ENCODE results near the gene GOLGA8J.

The GOLGA8J gene

DNA sequence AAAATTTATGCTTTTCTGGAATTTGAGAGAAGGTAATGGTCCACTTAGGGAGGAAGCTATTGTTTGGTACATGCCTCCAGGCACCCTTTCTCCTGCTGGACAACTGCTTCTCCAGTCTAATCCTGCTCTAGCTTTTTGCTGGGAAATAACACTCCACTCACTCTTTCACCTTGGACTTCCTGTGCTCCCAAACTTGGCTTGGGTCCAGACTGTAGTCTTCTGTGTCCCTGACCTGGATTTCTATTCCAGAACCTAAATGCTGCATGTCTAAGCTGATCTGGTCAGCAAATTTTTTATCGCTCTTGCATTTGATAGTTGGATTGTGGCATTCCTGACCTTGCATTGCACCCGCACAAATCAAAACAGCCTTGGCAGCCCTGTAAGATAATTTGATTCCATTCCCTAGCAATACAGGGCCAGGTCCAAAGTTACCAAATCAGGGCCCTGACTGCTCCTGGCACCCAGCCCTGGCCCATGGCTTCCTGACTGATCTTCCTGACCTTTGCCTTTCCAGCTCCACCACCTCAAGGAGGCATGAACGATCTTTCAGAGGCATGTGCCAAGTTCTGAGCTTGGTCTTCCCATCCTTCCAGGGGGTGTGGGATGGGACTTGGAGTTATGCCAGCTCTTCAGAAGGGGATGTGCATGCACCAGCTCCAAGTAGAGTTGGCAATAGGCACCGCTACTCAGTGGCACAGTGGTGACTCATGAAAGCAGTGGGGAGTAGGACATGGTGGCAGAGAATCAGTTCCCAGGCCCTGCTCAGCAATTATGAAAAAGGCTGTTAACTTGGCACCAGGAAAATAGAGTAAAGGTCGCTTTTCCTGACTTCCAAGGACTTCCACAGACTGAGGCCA is 43.9 kb upstream of the GOLGA8J start:
- Histone ChIP-seq H2AFZ (ENCODE audit: insufficient read depth, low read length, poor library complexity) (no peak overlapping the region), H3K9me3 (ENCODE audit: insufficient read depth, low read depth, low read length) (no peaks in the 10 kb centered on the region), H3K36me3 (ENCODE audit: control insufficient read depth in 1 of 2, insufficient read depth in 2 of 2, low read length in 2 of 2) (no peaks in the 10 kb centered on the region), H2BK12ac (ENCODE audit: low read length) (no peak overlapping the region), H4K12ac (ENCODE audit: low read depth, low read length) (no peak overlapping the region), H3K14ac (ENCODE audit: low read length) (no peak overlapping the region), H2AK5ac (ENCODE audit: low read length) (no peak overlapping the region), H3K4me1 (ENCODE audit: control insufficient read depth in 1 of 2, insufficient read depth in 2 of 2, low read length in 2 of 2) (peaks cover 0 to 4% of the 10 kb centered on the region in 2 experiments), H3K79me2 (ENCODE audit: control insufficient read depth, insufficient read depth, low read length, poor library complexity) (no peaks in the 10 kb centered on the region), H3K27ac (ENCODE audit: low read depth, low read length) (no peak overlapping the region), H3K9ac (ENCODE audit: low read length) (no peak overlapping the region), H3K79me1 (ENCODE audit: low read length) (no peaks in the 10 kb centered on the region), H3K18ac (ENCODE audit: low read length) (no peak overlapping the region), H3K23ac (ENCODE audit: low read length) (no peak overlapping the region), H2BK120ac (ENCODE audit: insufficient read depth, low read length, poor library complexity) (no peak overlapping the region), H4K8ac (ENCODE audit: low read depth, low read length) (no peak overlapping the region), H3K4ac (ENCODE audit: low read depth, low read length) (no peak overlapping the region), H3K4me2 (ENCODE audit: low read length) (no peak overlapping the region), H3K4me3 (ENCODE audit: low read depth, low read length) (no peak overlapping the region), H4K91ac (ENCODE audit: low read depth, low read length) (no peak overlapping the region), H2BK5ac (ENCODE audit: low read depth, low read length, poor library complexity) (no peak overlapping the region), H3K27me3 (ENCODE audit: insufficient read depth, low read length) (no peaks in the 10 kb centered on the region)
- WGBS (ENCODE audit: extremely low coverage, insufficient coverage, insufficient read length): no CpG with 5 or more reads among the region's 5 CpGs
- DNase-seq: no peak

- no peaks in the 10 kb centered on the region for H3K79me2 ChIP-seq (ENCODE audit: control insufficient read depth, insufficient read depth, low read length, poor library complexity)
- no peak overlapping the region for H3K18ac ChIP-seq (ENCODE audit: low read length)
- H3K36me3 ChIP-seq (ENCODE audit: control insufficient read depth in 1 of 2, insufficient read depth in 2 of 2, low read length in 2 of 2): no peaks in the 10 kb centered on the region
- H4K12ac ChIP-seq (ENCODE audit: low read depth, low read length): no peak overlapping the region
- H2BK5ac ChIP-seq (ENCODE audit: low read depth, low read length, poor library complexity): no peak overlapping the region
- WGBS (ENCODE audit: extremely low coverage, insufficient coverage, insufficient read length): no CpG with 5 or more reads among the region's 3 CpGs
- no peak overlapping the region for H3K9ac ChIP-seq (ENCODE audit: low read length)
- no peak for DNase-seq
- no peaks in the 10 kb centered on the region for H3K9me3 ChIP-seq (ENCODE audit: insufficient read depth, low read depth, low read length)
- H3K14ac ChIP-seq (ENCODE audit: low read length): no peak overlapping the region
- no peak overlapping the region for H2AK5ac ChIP-seq (ENCODE audit: low read length)
- H3K4ac ChIP-seq (ENCODE audit: low read depth, low read length): no peak overlapping the region
- H3K23ac ChIP-seq (ENCODE audit: low read length): no peak overlapping the region
- no peak overlapping the region for H4K8ac ChIP-seq (ENCODE audit: low read depth, low read length)
- no peak overlapping the region for H3K27ac ChIP-seq (ENCODE audit: low read depth, low read length)
- no peak overlapping the region for H2BK120ac ChIP-seq (ENCODE audit: insufficient read depth, low read length, poor library complexity)
- no peak overlapping the region for H3K4me2 ChIP-seq (ENCODE audit: low read length)
- peaks cover 2 to 6% of the 10 kb centered on the region in 2 experiments for H3K4me1 ChIP-seq (ENCODE audit: control insufficient read depth in 1 of 2, insufficient read depth in 2 of 2, low read length in 2 of 2)
- no peaks in the 10 kb centered on the region for H3K27me3 ChIP-seq (ENCODE audit: insufficient read depth, low read length)
- H3K4me3 ChIP-seq (ENCODE audit: low read depth, low read length): no peak overlapping the region
- no peaks in the 10 kb centered on the region for H3K79me1 ChIP-seq (ENCODE audit: low read length)
- H4K91ac ChIP-seq (ENCODE audit: low read depth, low read length): no peak overlapping the region
- no peak overlapping the region for H2AFZ ChIP-seq (ENCODE audit: insufficient read depth, low read length, poor library complexity)
- H2BK12ac ChIP-seq (ENCODE audit: low read length): no peak overlapping the region
Observed at GRCh38 chr15:30041868-30042267, 40.9 kb upstream of the GOLGA8J start.

DNA sequence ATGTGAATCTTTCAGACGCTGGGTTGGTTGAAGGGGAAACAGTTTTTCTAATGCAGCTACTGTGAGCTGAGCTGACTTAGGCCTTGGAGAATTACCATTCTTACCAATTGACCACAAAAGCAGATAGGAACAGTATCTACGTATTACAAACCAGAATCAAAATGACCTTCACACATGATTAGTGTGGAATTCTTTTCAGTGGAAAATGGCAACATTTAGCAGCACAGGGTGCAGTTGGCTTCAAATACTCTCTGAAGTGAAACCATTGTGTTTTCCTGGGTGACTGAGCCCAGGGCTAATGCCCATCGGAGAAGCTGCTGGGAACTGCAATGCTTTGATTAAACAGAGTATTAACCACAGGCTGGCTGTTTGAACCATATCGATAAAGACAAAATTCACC is 40.2 kb upstream of the GOLGA8J start:
- Histone ChIP-seq H2BK12ac (ENCODE audit: low read length) (no peak overlapping the region), H3K4me1 (ENCODE audit: control insufficient read depth in 1 of 2, insufficient read depth in 2 of 2, low read length in 2 of 2) (peaks cover 2 to 6% of the 10 kb centered on the region in 2 experiments), H3K4ac (ENCODE audit: low read depth, low read length) (no peak overlapping the region), H3K27ac (ENCODE audit: low read depth, low read length) (no peak overlapping the region), H3K4me3 (ENCODE audit: low read depth, low read length) (no peak overlapping the region), H2BK120ac (ENCODE audit: insufficient read depth, low read length, poor library complexity) (no peak overlapping the region), H2AK5ac (ENCODE audit: low read length) (no peak overlapping the region), H4K8ac (ENCODE audit: low read depth, low read length) (no peak overlapping the region), H3K4me2 (ENCODE audit: low read length) (no peak overlapping the region), H2AFZ (ENCODE audit: insufficient read depth, low read length, poor library complexity) (no peak overlapping the region), H2BK5ac (ENCODE audit: low read depth, low read length, poor library complexity) (no peak overlapping the region), H3K79me1 (ENCODE audit: low read length) (no peaks in the 10 kb centered on the region), H3K9me3 (ENCODE audit: insufficient read depth, low read depth, low read length) (no peaks in the 10 kb centered on the region), H3K9ac (ENCODE audit: low read length) (no peak overlapping the region), H3K79me2 (ENCODE audit: control insufficient read depth, insufficient read depth, low read length, poor library complexity) (no peaks in the 10 kb centered on the region), H3K36me3 (ENCODE audit: control insufficient read depth in 1 of 2, insufficient read depth in 2 of 2, low read length in 2 of 2) (no peaks in the 10 kb centered on the region), H4K91ac (ENCODE audit: low read depth, low read length) (no peak overlapping the region), H3K23ac (ENCODE audit: low read length) (no peak overlapping the region), H3K14ac (ENCODE audit: low read length) (no peak overlapping the region), H3K27me3 (ENCODE audit: insufficient read depth, low read length) (no peaks in the 10 kb centered on the region), H4K12ac (ENCODE audit: low read depth, low read length) (no peak overlapping the region), H3K18ac (ENCODE audit: low read length) (no peak overlapping the region)
- no peak for DNase-seq
- WGBS (ENCODE audit: extremely low coverage, insufficient coverage, insufficient read length): no CpG with 5 or more reads among the region's 4 CpGs

GRCh38 chr15:30043211-30043655 is 39.5 kb upstream of the GOLGA8J start:
- Histone ChIP-seq H2AFZ (ENCODE audit: insufficient read depth, low read length, poor library complexity) (no peak overlapping the region), H3K4ac (ENCODE audit: low read depth, low read length) (no peak overlapping the region), H4K91ac (ENCODE audit: low read depth, low read length) (no peak overlapping the region), H3K23ac (ENCODE audit: low read length) (no peak overlapping the region), H4K8ac (ENCODE audit: low read depth, low read length) (no peak overlapping the region), H3K27me3 (ENCODE audit: insufficient read depth, low read length) (no peaks in the 10 kb centered on the region), H3K4me3 (ENCODE audit: low read depth, low read length) (no peak overlapping the region), H3K4me1 (ENCODE audit: control insufficient read depth in 1 of 2, insufficient read depth in 2 of 2, low read length in 2 of 2) (peaks cover 2 to 6% of the 10 kb centered on the region in 2 experiments), H3K9me3 (ENCODE audit: insufficient read depth, low read depth, low read length) (no peaks in the 10 kb centered on the region), H3K36me3 (ENCODE audit: control insufficient read depth in 1 of 2, insufficient read depth in 2 of 2, low read length in 2 of 2) (no peaks in the 10 kb centered on the region), H2BK120ac (ENCODE audit: insufficient read depth, low read length, poor library complexity) (no peak overlapping the region), H2AK5ac (ENCODE audit: low read length) (no peak overlapping the region), H3K18ac (ENCODE audit: low read length) (no peak overlapping the region), H4K12ac (ENCODE audit: low read depth, low read length) (no peak overlapping the region), H2BK12ac (ENCODE audit: low read length) (no peak overlapping the region), H3K14ac (ENCODE audit: low read length) (no peak overlapping the region), H3K79me2 (ENCODE audit: control insufficient read depth, insufficient read depth, low read length, poor library complexity) (no peaks in the 10 kb centered on the region), H3K9ac (ENCODE audit: low read length) (no peak overlapping the region), H3K79me1 (ENCODE audit: low read length) (no peaks in the 10 kb centered on the region), H3K4me2 (ENCODE audit: low read length) (no peak overlapping the region), H2BK5ac (ENCODE audit: low read depth, low read length, poor library complexity) (no peak overlapping the region), H3K27ac (ENCODE audit: low read depth, low read length) (no peak overlapping the region)
- WGBS (ENCODE audit: extremely low coverage, insufficient coverage, insufficient read length): no CpG with 5 or more reads among the region's 2 CpGs
- DNase-seq: no peak

All from trophoblast cell (in vitro differentiated cells and primary cell).